Measurements from ENCODE around the gene TPCN1.

TPCN1 gene

DNA sequence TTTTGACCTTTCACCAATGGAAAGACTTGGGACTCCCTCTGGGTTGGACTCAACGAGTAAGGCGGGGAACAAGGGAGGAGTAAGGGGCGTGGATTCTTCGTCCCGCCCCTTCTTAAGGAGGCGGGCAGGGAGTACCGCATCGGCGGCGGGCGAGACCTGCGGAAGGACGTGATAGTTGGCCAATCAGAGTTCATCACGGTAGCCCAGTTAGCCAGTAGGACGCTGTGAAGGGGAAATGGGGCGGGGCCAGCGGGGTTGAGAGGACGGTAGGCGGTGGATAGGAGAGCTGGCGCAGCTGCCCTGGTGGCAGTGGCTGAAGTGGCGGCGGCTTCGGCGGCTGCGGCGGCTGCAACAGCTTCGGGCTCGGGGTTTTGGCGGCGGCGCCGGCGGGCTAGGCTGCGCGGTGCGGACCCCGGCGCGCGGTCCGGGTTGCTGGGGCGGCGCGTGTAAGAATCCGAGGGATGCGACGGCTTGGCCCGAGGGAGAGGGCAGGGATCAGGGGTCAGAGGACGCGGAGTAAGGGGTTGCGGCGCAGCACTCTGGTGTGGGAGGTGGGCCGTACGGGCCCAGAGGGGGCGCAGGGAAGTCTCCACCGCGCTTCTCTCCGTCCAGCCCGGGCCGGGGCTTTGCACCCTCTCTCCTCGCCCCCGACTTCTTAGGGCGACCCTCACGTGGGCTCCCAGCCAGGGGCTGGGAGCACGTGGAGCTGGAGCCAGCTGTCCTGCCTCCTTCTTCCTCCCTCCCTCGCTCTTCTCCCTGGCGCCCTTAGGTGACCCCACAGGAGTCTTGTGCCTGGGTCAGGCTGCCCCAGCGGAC lies at the start of gene TPCN1:
TPCN1 (plus strand) TSS at position 284 of the 816 bp plus-strand sequence. CDS start 5,389 bp downstream, outside the sequence.
- DNase-seq = peak; percentile 99

DNA sequence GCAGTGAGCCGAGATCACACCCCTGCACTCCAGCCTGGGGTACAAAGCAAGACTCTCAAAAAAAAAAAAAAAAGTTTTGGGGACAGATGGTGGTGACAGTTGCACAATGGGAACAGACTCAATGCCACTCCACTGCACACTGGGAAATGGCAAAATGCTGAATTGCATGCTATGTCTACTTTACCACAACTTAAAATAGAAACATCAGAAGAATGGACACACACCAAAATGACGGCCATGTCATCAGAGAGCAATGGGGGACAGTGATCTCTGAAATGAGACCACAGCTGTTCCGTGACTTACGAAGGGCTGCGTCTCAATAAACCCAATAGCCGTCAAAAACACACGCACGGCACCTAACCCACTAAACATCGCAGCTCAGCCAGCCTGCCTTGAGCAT lies 49.7 kb upstream of the TPCN1 start:
- DNase-seq = no peak

DNA sequence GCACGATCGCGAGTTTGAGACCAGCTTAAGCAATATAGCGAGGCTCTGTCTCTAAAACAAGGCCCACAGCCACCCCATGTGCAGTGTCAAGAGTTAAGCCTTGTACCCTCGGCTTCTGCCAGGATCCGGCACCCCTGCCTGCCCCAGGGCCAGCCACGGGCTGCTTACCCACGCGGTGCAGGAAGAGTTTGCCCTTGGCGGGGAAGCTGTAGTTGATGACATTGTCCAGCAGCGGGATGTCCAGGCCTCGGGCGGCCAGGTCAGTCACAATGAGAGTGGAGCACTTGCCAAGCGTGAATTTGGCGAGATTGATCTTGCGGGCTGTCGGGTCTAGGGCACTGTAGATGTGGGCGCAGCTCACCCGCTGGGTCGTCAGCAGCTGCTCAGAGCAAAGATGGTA lies 49.1 kb upstream of the TPCN1 start:
- DNase-seq = no peak

DNA sequence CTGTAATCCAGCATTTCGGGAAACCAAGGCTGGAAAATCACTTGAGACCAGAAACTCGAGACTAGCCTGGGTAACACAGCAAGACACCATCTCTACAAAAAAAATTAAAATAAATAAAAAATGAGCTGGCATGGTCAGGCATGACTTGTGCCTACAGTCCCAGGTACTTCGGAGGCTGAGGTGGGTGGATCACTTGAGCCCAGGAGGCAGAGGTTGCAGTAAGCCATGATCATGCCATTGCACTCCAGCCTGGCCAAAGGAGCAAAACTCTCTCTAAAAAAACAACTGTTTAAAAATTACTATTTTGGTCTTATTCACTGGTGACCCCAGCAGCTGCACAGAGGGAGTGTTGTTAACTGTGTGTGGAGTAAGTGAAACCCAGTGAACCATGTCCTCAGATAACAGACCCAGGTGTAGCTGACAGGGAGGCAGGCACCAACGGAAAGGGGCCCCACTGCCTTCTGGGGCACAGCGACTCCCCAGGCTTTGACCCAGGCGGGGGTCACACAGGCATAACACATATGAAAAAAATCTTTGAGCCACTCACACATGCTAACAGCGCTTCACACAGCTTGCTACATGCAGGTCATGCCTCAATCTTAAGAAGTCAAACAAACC lies 48.1 kb upstream of the TPCN1 start:
- no peak for DNase-seq

DNA sequence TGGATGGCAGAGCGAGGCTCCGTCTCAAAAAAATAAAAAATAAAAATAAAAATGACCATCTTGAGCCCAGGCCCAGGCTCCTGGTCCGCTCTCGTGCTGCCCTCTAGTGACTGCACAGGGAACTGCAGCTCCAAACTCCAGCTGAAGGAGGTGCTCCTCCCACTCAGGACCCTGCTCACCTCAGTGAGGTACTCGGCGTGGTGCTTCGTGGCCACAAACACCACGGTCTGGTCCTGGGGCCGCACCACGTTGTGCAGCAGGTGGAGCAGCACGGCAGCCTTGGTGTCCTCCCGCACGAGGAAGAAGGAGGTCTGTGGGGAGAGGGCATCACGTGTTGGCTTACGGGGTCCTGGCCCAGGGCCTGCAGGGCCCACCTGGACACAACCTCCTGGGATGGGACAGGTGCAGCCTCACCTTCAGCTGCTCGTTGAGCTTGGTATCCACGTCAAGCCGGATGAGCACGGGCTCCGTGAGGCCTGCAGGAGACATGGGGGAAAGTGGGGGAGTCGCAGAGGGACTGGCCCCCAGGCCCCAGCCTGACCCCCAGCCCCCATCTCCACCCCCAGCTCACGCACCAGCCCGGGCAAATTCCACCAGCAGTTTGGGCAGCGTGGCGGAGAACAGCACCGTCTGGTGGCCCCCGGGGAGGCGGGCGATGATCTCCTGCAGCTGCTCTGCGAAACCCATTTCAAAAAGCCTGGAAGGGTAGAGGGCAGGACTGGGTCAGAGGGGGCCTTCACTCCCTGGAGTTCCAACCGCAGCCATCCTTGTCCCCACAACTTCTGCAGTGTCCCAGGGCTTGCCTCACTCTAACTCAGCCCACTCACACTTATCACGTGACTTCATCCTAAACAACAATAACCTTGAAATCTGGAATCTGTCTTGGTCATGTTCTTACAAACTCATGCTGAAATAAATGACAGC lies 46.5 kb upstream of the TPCN1 start:
- DNase-seq = peak; percentile 79

DNA sequence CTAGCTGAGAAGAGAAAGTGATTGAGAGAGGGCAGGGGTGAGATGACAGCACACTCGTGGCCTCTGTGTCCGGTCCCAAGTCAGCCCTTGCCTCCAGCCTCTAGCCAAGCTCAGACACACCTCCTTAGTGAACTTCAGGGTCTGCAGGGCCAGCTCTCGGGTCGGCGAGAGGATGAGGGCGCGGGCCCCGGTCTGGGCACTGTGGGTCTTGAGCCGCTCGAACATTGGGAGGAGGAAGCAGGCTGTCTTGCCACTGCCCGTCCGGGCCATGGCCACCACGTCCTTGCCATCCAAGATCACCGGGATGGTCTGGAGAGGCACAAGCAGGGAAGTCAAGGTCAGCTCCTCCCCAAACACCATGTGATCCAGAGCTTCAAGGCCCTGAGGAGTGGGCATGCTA lies 42.2 kb upstream of the TPCN1 start:
- DNase-seq = no peak

DNA sequence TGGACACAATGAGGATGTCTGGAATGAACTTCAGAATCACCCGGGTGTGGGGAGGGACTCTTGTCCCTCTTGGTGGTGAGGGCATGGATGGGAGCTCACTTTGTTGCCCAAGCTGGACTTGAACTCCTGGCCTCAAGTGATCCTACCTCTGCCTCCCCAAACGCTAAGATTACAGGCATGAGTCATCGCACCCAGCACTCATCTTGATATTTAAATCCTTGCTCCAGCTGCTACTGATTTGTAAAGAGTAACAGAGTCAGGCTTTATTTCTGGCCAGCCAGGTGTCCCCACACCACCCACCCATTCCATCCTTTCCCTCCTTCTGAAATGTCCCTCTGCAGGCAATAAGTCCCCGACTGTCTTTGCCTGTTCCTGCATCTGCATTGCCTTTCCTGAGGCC lies 40.9 kb upstream of the TPCN1 start:
- DNase-seq = no peak

DNA sequence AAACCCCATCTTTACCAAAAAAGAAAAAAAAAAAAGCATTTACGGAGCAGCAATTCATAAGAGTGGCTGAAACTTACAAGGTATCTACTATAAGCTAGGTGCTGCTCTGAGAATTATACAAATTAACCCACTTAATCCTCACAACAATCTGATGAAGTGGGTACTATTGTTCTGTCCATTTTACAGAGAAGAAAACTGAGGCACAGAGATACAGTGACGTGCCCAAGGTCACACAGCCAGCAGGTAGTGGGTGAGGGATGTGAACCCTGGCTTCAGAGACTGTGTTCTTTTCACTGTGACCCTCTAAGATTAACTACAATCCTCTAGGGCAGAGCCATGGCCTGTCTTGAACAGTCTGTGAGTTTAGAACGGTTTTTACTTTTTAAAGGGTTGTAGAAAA lies 39.3 kb upstream of the TPCN1 start:
- DNase-seq = no peak

DNA sequence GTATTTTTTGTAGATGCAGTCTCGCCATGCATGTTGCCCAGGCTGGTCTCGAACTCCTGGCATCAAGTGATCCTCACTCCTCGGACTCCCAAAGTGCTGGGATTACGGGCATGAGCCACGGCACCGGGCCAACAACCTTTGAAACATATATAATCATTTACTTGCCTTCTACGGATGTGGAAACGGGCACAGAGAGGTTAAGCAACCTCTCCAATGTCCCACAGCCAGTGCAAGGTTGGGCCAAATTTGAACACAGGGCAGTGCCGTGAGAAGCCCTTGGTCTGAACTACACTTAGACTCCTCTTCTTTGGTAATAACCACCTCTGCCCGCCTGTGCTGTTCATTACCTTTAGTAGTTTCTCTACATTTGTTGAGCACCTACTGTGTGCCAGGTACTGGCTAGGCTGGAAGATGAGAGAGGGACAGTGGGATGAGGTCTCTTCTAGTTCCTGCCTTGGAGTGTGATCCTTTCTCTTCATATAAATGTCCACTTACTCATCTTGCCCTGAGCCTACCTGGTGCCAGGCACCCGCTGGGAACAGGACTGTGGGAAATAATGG lies 38.2 kb upstream of the TPCN1 start:
- no peak for DNase-seq

DNA sequence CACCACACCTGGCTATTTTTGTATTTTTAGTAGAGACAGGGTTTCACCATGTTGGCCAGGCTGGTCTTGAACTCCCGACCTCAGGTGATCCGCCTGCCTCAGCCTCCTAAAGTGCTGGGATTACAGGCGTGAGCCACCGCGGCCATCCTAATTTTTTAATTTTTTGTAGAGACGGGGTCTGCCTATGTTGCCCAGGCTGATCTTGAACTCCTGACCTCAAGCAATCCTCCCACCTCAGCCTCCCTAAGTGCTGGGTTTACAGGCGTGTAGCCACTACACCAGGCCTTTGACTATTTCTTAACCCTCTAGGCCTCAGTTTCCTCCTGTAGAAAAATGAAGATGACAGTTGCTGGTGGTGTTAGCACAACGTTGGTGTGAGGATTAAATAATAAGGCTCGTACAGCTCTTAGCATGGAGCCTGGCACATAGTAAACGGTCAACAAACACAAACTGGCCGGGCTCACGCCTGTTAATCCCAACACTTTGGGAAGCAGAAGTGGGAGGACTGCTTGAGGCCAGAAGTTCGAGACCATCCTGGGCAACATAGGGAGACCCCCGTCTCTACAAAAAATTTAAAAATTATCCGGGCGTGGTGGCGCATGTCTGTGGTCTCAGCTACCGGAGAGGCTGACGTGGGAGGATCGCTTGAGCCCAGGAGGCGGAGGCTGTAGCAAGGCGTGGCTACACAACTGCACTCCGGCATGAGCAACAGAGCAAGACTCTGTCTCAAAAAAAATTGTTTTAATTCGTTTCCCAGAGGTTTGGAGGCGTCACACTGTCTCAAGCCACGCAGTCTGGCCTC lies 37.0 kb upstream of the TPCN1 start:
- no peak for DNase-seq

DNA sequence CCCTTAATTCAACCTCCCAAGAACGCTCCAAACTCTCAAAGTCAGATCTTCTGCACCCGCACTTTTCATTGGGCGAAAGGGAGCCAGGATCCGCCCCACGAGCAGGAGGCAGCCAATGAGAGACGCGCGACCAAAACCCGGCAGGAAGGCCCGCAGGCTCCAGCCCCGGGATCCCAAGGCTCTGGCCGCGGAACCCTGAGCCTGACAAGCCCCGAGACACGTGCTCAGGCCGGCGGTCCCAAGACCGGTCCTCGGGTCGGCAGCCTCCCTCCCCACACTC lies 36.4 kb upstream of the TPCN1 start:
- DNase-seq = peak; percentile 90

DNA sequence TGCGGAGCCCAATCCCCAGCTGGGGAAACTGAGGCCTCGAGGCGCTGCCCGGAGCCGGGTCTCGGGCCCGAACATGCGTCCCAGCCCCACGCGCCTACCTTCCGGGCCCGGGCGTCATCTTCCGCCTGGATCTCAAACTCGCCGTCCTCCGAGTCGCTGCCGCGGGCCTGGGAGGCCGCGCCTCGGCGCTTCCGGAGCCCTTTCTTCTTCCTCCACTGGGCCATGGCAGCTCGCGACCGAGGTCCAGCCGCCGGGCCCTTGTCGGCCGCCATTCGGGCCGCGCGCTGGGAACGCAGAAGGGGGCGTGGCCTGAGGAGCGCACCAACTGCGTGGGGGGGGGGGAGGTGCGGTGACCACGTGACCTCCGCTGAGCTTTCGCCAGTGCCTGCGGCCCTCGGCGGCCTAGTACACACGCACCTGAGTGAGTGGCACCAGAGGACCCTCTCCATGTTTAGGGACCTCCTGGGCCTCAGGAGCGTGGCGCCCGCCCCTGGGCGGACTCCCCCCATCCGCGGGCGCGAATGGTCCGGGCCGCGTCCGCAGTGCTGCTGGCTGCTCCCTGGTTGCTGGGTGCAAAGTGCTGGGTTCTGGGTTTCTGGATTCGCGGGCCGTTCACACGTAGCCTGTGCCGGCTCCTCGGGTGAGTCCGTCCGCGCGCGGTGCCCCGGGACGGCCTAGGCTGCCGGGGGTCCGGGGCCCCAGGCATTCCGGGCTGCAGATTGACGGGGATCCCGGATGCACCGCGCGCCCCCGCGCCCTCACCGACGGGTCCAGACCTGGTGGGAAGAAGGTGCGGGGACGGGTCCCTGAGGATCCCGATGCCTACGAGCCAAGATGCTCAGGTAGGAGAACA lies 35.9 kb upstream of the TPCN1 start, which contains the start of the genes DDX54 and RITA1:
DDX54 (minus strand) TSS at position 299 of the 853 bp plus-strand sequence; CDS start at position 272, 27 bp downstream.
RITA1 (plus strand) TSS at position 542 of the 853 bp plus-strand sequence. CDS start 1,026 bp downstream, outside the sequence.
- peak; percentile 83 for DNase-seq

DNA sequence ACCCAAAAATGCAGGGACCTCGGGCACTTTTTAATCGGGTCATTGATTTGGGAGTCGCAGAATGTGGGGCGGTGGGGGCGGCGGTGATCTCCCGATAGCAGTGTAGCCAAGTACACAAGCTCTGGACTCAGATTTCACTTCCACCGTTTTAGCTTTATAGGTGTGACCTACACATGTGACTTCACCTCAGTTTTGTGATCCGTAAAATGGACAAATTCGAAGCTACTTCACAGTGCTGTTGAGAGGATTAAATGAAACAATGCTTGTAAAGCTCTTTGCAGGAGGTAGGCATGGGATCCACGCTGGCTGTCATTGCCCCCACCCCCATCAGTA lies 35.3 kb upstream of the TPCN1 start:
- peak; percentile 8 for DNase-seq

DNA sequence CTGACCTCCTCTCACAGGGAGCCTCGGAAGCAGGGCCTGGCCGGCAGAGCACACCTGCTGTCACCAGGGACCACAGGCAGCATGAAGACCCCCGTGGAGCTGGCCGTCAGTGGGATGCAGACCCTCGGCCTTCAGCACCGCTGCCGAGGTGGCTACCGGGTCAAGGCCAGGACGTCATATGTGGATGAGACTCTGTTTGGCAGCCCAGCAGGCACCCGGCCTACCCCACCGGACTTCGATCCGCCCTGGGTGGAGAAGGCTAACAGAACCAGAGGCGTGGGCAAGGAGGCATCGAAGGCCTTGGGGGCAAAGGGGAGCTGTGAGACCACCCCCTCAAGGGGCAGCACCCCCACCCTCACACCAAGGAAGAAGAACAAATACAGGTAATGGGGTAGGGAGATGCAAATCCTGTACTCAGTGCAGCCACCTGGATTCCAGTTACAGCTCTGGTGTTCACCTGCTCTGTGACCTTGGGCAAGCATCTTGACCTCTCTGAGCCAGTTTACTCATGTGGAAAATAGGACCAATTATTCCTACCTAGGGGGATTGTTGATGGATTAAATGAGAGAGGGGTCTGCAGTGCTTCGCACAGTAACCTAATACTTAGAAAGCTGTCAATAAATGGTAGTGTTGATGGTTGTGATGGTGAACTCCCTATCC lies 34.5 kb upstream of the TPCN1 start:
- no peak for DNase-seq

DNA sequence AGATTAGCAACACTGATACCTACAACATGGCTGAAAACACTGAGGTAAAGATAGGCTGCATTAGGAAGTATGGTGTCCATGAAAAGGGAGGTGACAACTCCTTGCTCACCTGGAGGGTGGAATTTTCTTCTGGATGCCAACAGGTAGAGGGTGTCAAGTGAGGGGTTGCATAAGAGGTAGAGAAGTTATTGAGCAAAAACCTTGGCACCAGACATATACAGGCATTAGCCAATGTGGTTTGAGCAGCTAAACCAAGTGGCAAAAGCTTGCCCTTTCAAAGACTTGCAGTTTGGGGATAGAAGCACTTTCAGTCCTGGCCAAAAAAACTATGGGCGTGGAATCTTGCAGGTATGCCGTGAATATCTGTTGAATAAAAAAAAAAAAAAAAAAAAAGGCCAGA lies 31.9 kb upstream of the TPCN1 start:
- no peak for DNase-seq

DNA sequence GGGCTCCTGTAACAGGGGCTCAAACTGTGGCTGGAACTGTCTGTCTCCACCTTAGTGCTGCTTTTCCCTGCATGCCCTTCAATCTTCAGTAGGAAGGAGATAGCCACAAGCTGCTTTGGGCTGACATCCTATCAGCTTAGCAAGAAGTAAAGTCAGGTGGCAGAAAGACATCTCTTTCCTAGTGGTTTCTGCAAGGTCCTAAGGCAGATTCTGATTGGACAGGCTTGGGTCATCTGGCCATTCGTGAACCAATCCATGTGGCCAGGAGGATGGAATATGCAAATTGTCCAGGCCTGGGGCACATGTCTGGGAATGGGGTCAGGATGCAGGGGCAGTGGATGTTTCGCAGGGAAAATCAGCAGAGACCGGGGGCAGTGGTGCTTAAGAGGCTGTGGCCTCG lies 30.5 kb upstream of the TPCN1 start:
- DNase-seq = no peak

DNA sequence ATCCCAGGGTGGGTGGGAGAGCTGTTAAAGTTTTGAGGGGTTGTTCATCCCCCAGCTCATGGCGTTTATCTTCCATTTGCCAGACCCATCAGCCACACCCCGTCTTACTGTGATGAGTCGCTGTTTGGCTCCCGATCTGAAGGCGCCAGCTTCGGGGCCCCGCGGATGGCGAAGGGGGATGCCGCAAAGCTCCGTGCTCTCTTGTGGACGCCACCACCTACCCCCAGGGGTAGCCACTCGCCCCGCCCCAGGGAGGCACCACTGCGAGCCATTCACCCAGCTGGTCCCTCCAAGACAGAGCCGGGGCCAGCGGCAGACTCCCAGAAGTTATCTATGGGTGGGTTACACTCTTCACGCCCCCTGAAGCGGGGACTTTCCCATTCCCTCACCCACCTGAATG lies 30.0 kb upstream of the TPCN1 start:
- no peak for DNase-seq

DNA sequence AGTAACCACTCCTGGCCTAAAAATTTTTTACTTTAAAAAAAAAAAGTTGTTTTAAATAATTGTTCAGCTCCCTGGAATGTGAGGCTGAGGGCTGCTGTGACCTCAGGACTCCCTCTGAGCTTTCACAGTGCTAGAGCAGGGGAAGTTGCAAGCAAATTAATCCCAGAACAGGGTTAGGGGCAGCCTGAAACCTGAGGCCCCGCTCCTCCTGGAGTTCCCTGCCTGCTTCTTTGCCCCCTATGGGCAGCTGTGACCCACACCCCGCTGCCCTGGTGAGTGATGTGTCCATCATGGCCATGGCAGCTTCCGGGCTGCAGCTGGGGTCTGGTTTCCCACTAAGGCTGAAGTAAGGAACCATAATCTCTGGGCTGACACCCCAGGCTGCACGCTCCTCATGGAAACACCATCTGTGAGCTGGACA lies 26.3 kb upstream of the TPCN1 start:
- no peak for DNase-seq

DNA sequence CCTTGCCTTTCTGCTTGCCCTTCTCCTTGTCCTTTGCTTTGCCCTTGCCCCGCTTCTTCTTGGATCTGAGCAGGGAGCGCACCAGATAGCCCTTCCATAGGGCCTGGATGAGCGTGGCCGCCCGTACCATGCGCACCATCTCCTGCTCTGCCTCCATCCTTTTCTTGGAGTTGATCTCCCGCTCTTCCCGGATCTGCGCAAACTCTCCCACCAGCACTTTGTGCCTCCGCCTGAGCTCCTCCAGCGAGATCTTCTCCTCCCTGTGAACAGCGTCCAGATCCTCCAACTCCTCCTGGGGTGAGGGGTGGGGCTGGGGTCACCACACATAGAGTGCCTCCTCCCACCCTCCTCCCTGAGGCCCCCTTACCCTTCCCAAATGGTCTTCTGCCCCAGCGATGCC lies 25.7 kb upstream of the TPCN1 start:
- DNase-seq = no peak

DNA sequence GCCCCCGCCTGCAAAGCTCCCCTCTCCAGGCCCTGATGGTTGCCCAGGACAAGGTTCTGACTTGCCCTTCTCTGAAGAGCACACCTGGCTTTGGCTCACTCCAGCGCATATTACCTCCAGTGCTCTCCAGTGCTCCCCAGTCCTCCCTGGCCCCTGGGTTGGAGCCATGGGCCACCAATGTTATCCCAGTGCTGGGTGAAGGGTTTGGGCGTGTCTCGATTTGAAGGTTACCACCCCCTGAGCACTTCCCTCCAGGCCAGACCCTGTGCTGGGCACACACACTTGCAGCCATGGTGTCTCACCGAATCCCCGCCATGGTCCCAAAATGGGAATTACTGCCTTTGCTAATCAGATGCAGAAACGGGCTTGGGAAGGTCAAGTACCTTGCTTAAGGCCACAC lies 24.7 kb upstream of the TPCN1 start:
- no peak for DNase-seq

DNA sequence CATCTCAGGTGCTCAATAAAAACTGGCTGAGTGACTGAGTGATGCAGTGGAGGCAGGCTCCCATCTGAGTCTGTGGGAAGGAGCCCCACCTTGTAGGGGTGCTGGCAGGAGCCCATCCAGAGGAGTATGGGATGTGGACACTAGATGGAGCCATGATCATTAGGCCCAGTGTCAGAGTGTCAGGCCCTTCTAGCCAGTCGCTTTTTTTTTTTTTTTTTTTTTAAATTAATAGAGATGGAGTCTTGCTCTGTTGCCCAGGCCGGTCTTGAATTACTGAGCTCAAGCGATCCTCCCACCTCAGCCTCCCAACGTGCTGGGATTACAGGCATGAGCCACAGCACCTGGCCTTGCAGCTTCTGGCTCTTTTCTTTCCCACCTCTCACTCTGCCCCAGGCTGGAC lies 24.3 kb upstream of the TPCN1 start:
- peak; percentile 68 for DNase-seq

Measured in CD4-positive, alpha-beta T cell treated with Interleukin-6 for 4 hours (primary cell).